Tibial artery (tissue), 4 donors: ENCODE measurements around the gene MALAT1.

Source experiments
- DNase-seq, 2 donors: peaks; one replicate each; pipeline ENCODE4 v3.0.0-alpha.2; 2019
- H3K27ac ChIP-seq, 2 donors: fragments of 200-600 bp; sonication (generic) in 1 of 2; 1 replicate in 1 of 2; 2 replicates in 1 of 2; pipeline ENCODE4 v1.5.1; 2018 to 2019; ENCODE audit warnings: mild to moderate bottlenecking in 1 of 2
- H3K27me3 ChIP-seq, 2 donors: fragments of 200-600 bp; sonication (generic) in 1 of 2; one replicate each; pipeline versions ENCODE4 v1.5.1 to v1.6.0; 2016 to 2019
- H3K36me3 ChIP-seq, 3 donors: fragments of 200-600 bp; sonication (generic) in 2 of 3; one replicate each; pipeline ENCODE4 v1.5.1; 2016 to 2019; ENCODE audit warnings: mild to moderate bottlenecking in 2 of 3
- H3K4me1 ChIP-seq, 4 donors: fragments of 200-600 bp; sonication (generic) in 2 of 4; 1 replicate in 3 of 4; 2 replicates in 1 of 4; pipeline ENCODE4 v1.5.1; 2016 to 2019
- H3K4me3 ChIP-seq, 2 donors: fragments of 200-600 bp; sonication (generic) in 1 of 2; 1 replicate in 1 of 2; 2 replicates in 1 of 2; pipeline ENCODE4 v1.5.1; 2018 to 2019; ENCODE audit warnings: mild to moderate bottlenecking in 2 of 2
- H3K9me3 ChIP-seq, 3 donors: fragments of 200-600 bp; sonication (generic) in 1 of 3; one replicate each; pipeline ENCODE4 v1.5.1; 2016 to 2019
- intact Hi-C: fragments of 100-400 bp; cut with DNase I; formaldehyde crosslinking; loops from one replicate; pipeline ENCODE4 v1.15.0; 2023; ENCODE audit warnings: low total_unique reads
- TF ChIP-seq, protein P1 (sequence below), 2 experiments: fragments of 200-600 bp in 1 of 2; fragments of 450-650 bp in 1 of 2; IDR thresholded peaks; one replicate each; pipeline ENCODE4 v1.5.1; 2017 to 2019; ENCODE audit warnings: antibody characterized with exemption in 2 of 2, mild to moderate bottlenecking in 1 of 2, moderate library complexity in 1 of 2

The MALAT1 gene

DNA sequence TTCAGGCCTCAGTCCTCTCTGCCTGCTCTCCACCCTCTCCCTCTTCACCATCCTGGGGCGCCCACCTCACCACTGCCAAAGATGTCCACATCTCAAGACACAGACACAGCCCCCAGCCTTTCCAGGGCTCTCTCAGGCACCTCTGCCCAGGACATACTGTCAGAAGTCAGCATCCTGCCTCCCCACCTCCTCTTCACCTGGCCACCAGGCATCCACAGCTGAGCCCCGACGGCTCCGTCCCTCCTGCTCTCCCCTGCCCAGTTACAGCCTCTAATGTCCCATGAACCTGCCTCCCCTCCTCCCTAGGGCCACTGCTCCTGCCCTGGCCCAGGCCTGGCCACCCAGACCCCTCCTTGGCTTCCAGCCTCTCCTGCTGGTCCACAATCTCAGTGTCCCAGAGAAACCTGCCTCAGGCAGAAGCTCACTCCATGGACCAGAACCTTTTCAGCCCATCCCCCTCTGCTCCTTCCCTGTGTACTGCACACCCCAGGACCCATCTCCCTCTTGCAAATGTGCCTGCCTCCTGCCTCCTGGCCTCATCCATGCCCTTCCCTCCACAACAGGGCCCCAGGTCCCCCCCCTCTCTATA, 56.1 kb downstream of the MALAT1 start:
- intact Hi-C loops: no loop called here
- H3K4me1 ChIP-seq: peaks cover 0 to 57% (median 52%) of the 10 kb centered on the region in 4 donors

DNA sequence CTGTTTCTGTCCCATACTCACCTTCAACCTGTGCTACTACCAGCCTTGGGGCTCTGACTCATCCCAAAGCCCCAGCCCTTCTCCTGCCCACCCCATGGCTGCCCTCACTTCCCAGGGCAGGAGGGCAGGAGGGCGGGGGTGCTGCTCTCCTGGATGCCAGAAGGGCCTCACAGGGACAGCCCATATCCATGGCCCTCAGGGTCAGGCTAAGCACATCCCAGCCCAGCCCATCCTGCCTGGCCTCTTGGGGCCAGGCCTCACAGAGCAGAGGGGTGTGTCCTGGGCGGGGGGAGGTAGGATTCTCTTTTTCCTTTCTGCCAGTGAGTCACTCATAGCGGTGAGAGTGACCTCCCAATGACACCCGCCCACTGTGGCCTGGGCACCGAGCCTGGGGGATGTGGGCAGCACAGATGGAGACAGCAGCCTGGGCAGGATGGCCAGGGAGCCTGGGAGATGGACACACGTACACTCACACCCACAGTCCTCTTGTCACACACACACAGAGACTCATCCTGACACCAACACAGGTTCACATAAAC, 56.9 kb downstream of the MALAT1 start:
- H3K36me3 ChIP-seq: peaks cover 0 to 34% (median 32%) of the 10 kb centered on the region in 3 donors
- H3K9me3 ChIP-seq: no peaks in the 10 kb centered on the region
- H3K27ac ChIP-seq: peak overlapping the region; percentile 96 to 98
- peaks cover 5 to 65% (median 61%) of the 10 kb centered on the region in 4 donors for H3K4me1 ChIP-seq
- intact Hi-C loops: no loop called here
- no peaks in the 10 kb centered on the region for H3K27me3 ChIP-seq
- TF ChIP-seq, protein P1, sequence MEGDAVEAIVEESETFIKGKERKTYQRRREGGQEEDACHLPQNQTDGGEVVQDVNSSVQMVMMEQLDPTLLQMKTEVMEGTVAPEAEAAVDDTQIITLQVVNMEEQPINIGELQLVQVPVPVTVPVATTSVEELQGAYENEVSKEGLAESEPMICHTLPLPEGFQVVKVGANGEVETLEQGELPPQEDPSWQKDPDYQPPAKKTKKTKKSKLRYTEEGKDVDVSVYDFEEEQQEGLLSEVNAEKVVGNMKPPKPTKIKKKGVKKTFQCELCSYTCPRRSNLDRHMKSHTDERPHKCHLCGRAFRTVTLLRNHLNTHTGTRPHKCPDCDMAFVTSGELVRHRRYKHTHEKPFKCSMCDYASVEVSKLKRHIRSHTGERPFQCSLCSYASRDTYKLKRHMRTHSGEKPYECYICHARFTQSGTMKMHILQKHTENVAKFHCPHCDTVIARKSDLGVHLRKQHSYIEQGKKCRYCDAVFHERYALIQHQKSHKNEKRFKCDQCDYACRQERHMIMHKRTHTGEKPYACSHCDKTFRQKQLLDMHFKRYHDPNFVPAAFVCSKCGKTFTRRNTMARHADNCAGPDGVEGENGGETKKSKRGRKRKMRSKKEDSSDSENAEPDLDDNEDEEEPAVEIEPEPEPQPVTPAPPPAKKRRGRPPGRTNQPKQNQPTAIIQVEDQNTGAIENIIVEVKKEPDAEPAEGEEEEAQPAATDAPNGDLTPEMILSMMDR (IDR thresholded peaks at IDR 0.05): no peak
- H3K4me3 ChIP-seq: peak overlapping the region in 1 of 2 donors; percentile 75
- DNase-seq: peak; percentile 71 to 86

More for the DNA sequence above, 56.1 kb downstream of the MALAT1 start:
- Histone ChIP-seq H3K27ac (peak overlapping the region; percentile 96 to 98), H3K4me3 (no peak overlapping the region), H3K9me3 (no peaks in the 10 kb centered on the region), H3K36me3 (peaks cover 0 to 41% (median 33%) of the 10 kb centered on the region in 3 donors), H3K27me3 (no peaks in the 10 kb centered on the region)
- TF ChIP-seq, protein P1 (IDR thresholded peaks at IDR 0.05): no peak
- DNase-seq: no peak
